ENCODE data around the gene PRRG2. TPM values are rescaled to one million over a fixed set of nuclear protein-coding genes. Genes with fewer than 3 reads are reported as not detected.

Gene PRRG2
- total RNA-seq = 2.4 and 7.1 TPM in 2 replicates

DNA sequence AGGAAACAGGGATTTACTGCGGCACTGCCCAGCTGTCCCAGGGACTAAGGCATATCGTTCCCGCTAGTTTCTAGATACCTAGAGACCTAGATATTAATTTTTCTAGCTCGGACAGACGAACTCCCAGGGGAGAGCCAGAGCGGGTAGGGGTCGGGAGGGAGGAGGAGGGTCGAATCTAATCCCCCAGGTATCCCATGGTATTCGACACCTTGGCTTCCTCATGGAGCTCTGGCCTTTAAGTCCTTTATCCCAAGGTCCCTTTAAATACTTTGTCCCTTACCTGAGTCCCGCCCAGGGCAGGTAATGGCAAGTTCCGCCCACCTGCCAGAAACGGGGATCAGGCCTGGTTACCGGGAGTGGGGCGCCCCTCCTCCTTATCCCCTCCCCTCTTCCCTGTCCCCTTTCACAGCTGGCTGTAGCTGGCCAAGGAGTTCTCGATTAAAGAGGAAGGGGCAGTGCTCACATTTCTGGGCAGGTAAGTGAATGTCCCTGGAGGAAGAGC is at the start of gene PRRG2:
TSS of gene PRRG2 (plus strand) at position 310 of the 502 bp plus-strand sequence. CDS start 1,904 bp downstream, outside the sequence.
- DNase-seq (ENCODE audit: low read depth in 2 of 2) = no peak

DNA sequence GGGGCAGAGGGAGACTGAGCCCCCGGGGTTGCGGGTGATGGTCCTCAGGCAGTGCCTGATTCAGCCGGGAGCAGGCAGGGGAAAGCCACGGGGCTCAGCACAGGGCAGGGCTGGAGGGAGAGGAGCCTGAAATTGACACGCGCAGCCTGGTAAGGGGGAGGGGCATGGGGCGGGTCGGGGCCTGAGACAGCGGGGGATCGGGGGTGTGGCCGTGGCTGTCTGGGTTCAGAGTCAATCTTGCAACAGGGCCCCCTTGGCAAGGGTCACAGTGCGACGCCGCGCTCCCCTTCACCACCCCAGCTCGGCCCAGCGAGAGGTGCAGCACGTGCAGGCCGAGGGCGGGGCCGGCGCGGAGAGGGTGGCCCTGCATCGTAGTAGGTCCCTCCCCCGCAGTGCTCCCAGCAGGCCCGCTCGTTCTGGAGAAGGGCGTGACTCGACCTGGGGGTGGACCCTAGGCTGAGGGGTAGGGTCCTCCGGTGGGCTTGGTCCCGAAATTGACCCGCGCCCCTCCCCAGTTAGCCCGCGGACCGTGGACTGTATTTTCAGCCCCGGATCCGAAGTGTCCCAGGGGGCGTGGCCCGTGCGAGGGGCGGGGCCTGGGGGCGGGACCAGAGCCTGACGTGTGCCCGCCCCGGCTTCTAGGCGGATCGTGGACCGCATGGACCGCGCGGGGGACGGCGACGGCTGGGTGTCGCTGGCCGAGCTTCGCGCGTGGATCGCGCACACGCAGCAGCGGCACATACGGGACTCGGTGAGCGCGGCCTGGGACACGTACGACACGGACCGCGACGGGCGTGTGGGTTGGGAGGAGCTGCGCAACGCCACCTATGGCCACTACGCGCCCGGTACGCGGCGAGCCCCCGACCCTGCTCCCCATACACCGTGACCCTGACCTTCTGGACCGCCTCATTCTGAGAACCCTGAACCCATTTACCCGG is 47.3 kb upstream of the PRRG2 start:
- peak in 1 of 2 donors; percentile 65 for DNase-seq (ENCODE audit: low read depth in 2 of 2)

DNA sequence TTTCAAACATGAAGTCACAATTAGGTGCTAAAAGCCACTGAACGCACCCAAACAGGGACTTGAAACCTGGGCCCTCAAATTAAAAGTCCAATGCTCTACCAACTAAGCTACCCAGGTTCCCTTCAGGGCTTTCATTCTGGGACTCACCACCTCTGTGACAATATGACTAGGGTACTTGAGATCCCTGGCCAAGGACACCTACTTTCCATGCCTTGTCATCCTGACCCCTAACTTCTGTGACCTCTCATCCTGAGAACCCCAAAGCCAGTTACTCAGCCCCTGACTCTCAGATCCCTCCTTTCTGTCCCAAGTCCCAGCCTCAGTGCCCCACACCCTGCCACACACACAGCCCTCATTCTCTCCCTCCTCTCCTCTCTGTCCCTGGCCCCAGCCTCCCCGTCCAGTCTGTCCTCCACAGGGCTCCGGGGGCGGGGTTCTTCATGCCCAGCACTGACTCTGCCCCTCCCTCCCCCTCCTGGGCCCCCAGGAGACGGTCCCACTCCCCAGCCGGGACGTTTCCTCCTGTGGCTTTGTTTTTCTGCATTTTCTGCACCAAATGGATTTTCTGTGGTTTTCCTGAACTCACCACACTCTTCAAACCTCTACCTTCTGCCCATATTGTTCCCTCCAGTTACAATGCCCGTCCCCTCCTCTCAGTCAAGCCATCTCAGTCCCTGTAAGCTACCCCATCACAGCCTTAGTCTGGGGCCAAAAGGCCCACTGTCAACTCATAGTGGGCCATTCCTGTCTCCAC is 46.3 kb upstream of the PRRG2 start:
- DNase-seq (ENCODE audit: low read depth in 2 of 2) = no peak

DNA sequence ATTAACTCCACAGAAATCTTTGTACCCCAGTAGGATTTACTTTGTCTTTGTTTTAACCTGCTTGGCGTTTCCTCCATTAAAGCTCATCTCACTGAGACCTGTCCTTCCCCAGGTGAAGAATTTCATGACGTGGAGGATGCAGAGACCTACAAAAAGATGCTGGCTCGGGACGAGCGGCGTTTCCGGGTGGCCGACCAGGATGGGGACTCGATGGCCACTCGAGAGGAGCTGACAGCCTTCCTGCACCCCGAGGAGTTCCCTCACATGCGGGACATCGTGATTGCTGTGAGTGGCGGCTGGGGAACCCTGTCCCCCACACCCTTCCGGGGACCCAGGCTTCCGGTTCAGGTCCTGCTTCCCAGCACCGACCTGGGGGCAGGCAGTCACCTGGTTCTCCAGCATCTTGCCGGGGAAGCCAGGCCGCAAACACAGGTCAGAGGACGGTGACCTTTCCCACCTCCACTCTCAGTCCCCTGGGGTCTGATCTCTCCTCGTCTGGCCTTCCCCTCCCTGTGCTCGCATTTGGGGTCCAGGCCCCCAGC is 44.1 kb upstream of the PRRG2 start:
- DNase-seq (ENCODE audit: low read depth in 2 of 2) = no peak

DNA sequence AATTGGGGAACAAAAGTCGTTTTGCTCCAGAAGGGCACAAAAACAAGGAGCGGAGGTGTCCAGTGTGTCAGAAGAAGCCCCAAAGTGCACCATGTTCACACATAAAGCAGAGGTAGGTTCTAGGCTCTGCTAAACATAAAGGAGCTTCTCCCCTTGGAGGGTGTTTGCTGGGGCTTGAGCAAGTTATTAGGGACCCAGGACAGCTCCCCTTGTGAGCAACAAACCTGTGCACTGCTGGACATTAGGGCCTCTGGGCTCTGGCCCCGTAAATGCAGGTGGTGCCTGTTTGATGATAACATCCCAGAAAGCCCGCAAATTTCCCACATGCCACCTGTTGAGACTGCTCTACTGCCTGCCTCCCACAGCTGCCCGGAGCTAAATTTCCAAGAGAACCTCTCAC is 42.5 kb upstream of the PRRG2 start:
- DNase-seq (ENCODE audit: low read depth in 2 of 2) = no peak

DNA sequence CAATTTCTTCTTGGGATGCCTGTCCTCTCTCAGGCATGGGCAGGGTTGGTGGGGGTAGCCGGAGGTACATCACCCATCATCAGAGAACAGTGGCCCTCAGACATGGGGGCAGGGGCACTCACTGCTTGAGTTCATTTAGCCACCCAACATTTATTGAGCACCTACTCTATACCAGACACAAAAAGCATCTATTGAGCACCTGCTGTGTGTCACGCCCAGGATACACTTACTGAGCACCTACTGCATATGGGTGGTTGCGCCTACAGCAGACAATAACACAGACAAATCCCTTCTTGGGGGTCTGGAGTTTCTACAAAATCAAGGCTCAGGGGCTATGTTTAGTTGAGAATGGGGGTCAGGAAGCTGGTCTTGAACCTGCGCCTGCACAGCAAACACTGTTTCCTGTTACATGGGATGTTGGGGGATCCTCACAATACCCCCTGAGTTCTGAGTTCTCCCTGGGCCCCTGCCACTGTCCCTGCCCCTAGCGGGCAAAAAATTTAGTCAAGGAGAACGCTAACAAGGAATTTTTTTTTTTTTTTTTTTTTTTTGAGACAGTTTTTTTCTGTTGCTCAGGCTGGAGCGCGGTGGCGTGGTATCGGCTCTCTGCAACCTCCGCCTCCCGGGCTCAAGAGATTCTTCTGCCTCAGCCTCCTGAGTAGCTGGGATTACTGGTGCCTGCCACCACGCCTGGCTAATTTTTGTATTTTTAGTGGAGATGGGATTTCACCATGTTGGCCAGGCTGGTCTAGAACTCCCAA is 41.7 kb upstream of the PRRG2 start:
- no peak for DNase-seq (ENCODE audit: low read depth in 2 of 2)

DNA sequence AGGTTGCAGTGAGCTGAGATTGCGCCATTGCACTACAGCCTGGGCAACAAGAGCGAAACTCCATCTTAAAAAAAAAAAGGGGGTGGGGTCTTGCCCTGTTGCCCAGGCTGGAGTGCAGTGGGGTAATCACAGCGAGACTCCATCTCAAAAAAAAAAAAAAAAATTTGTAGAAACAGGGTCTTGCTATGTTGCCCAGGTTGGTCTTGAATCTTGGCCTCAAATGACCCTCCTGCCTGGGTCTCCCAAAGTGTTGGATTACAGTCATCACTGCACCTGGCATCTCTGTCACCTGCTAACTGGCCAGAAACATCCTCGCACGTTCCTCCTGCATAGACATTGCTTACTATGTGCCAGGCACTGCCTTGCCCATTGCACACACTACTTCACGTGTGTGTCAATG is 39.2 kb upstream of the PRRG2 start:
- DNase-seq (ENCODE audit: low read depth in 2 of 2) = no peak

DNA sequence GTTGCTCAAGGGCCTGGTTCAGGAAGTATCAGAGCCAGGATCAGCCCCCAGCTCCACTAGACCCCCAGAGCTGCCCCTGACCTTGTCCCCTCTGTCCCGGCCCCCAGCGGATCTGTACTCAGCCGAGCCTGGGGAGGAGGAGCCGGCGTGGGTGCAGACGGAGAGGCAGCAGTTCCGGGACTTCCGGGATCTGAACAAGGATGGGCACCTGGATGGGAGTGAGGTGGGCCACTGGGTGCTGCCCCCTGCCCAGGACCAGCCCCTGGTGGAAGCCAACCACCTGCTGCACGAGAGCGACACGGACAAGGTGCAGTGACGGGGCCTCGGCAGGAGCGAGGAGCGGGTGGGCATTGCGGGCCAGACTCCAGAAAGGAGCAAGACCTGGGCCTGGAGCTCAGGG is 38.7 kb upstream of the PRRG2 start:
- DNase-seq (ENCODE audit: low read depth in 2 of 2) = no peak

DNA sequence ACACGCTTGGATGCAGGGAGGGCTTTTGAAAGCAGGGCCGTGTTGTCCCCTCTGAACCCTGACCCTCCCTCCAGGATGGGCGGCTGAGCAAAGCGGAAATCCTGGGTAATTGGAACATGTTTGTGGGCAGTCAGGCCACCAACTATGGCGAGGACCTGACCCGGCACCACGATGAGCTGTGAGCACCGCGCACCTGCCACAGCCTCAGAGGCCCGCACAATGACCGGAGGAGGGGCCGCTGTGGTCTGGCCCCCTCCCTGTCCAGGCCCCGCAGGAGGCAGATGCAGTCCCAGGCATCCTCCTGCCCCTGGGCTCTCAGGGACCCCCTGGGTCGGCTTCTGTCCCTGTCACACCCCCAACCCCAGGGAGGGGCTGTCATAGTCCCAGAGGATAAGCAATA is 38.1 kb upstream of the PRRG2 start:
- DNase-seq (ENCODE audit: low read depth in 2 of 2) = no peak

DNA sequence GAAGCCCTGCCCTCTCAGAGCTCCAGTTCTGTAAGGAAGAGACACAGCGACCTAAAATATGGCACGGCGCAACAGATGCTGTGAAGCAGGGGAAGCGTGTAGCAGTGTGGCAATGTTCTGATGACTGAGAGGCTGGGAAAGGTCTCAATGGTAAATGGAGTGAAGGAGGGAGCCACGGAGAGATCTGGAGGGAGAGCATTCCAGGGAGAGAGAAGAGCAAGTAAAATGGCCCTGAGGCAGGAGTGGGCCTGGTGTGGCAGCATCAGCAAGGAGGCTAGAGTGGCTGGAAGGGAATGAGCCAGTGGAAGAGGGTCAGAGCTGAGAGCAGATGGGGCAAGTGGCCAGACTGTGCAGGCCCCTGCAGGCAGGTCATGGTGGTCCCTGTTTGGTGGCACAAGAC is 37.0 kb upstream of the PRRG2 start:
- DNase-seq (ENCODE audit: low read depth in 2 of 2) = no peak

DNA sequence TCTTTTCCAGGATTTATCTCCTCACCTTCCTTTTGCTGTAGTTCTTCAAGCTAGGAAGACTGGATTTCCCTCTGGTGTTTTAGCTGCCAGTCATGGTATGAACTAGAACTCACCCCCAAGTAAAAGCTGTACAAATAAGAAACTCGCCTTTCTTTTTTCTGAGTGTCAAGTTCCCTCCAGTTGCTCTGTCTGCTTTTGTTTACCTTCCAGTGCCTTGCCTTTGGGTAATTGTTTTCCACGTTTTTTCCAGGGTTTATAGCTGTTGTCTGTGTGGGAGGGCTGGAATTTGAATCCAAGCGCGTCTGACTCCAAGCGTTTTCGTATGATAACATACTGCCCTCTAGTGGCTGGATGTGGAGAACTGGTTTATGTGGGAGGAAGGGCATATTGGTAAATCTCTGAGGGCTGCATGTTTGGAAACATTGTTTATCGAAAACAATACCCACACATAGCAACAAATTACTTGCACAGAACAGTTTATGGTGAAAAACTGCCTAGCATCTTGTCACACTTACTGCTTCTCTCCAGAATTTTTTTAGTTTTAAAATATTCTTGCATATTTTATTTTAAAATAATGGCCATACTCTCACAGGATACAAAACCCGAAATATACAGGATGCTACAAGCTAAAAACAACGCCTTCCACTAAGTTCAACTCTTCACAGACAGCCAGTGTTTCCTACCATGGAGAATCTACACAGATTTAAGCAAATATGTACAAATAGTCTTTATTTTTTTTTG is 34.1 kb upstream of the PRRG2 start:
- DNase-seq (ENCODE audit: low read depth in 2 of 2) = peak; percentile 83 to 87

DNA sequence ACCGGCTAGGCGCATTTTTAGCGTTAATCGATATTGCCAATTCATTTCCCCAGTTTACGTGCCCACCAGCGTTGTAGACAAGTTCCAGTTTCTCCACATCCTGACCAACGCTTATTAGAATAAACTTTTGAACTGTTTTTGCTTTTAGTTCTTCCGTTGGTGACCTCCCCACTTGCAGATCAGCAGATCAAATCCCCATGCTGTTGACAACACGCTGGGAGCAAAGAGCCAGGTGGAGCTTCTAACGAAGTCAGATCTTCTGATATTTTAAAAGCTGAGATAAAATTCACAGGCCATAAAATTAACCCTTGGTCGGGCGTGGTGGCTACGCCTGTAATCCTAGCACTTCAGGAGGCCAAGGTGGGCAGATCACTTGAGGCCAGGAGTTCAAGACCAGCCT is 32.1 kb upstream of the PRRG2 start:
- DNase-seq (ENCODE audit: low read depth in 2 of 2) = no peak

DNA sequence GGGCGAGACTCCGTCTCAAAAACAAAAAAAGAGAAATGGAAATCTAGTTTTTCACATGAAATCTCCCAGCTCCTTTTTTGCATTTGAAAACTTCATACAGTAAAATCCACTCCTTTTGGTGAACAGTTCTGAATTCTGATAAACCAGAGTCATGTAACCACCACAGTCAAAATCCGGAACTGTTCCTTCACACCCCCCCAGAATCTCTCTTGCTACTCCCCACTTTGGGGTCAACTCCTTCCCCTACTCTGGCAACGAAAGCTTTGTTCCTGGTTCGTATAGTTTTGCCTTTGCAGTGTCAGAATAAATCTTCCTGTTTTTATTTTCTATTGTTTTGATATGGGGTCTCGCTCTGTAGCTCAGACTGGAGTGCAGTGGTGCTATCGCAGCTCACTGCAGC is 29.6 kb upstream of the PRRG2 start:
- no peak for DNase-seq (ENCODE audit: low read depth in 2 of 2)

DNA sequence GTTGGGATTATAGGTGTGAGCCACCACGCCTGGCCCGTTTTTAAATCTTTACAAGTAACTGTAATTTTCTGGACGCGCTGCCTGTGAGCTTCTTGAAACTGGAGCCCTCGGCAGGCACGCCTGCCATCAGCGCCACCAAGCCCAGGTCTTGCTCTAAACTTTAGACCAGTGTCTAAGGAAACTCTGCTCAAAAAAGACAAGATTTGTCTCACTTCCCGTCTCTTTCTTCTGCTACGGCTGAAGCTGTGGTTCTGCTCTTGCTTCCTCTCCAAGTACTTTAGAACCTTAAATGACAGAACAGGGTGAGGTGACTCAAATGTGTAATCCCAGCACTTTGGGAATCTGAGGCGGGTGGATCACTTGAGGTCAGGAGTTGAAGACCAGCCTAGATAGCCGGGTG is 28.4 kb upstream of the PRRG2 start:
- DNase-seq (ENCODE audit: low read depth in 2 of 2) = no peak

DNA sequence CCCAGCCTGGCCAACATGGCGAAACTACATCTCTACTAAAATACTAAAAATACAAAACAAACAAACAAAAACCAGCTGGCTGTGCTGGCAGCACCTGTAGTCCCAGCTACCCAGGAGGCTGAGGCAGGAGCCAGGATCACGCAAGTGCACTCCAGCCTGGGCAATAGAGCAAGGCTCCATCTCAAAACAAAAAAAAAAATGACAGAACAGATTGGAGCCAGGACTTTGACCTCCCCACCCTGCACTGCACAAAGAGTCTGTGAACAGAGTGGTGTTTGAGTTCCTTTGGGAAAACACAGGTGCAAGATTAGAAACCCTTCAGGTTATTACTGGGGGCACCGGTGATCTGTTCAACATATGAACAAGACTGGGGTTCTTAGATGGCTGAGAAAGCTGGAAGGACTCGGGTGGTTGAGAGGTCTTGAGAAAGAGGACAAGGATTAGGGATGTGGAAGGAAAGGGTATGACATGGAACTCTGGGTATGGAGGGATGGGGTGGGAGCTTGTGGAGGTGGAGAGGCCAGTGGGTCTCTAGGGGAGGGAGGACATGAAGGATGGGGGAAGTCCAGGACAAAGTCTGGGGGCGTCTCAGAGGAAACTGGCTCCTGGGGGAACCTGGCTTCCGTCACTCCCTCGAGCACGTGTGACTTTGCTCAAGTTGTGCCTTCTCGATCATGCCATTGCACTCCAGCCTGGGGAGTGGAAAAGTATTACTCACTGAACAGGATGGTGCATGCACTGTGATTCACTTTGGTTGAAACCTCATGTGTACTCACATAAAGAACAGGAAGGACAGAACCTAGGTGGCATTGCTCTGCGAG is 27.5 kb upstream of the PRRG2 start:
- peak; percentile 57 to 80 for DNase-seq (ENCODE audit: low read depth in 2 of 2)

DNA sequence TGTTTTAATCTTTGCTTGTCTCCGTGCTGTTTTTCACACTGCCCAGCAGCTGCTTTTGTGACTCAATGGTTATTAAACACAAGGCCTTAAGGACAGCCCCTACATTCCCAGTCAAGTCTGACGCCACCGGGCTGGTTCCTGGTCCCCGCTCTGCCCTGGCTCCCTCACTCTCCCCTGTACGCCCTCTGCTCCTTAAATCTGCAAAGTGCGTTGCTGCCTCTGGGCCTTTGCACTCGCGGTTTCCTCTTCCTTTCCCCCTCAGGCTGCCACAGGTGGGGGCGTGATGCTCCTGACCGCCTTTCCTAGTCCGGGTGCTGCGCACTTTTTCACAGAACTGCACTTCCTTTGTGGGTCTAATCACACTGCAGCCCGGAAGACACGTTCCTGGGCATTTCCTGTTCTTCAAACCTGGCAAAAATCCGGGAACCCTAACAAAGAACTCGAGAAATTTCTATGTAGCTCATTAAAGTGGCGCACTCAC is 26.4 kb upstream of the PRRG2 start:
- peak; percentile 65 to 92 for DNase-seq (ENCODE audit: low read depth in 2 of 2)

DNA sequence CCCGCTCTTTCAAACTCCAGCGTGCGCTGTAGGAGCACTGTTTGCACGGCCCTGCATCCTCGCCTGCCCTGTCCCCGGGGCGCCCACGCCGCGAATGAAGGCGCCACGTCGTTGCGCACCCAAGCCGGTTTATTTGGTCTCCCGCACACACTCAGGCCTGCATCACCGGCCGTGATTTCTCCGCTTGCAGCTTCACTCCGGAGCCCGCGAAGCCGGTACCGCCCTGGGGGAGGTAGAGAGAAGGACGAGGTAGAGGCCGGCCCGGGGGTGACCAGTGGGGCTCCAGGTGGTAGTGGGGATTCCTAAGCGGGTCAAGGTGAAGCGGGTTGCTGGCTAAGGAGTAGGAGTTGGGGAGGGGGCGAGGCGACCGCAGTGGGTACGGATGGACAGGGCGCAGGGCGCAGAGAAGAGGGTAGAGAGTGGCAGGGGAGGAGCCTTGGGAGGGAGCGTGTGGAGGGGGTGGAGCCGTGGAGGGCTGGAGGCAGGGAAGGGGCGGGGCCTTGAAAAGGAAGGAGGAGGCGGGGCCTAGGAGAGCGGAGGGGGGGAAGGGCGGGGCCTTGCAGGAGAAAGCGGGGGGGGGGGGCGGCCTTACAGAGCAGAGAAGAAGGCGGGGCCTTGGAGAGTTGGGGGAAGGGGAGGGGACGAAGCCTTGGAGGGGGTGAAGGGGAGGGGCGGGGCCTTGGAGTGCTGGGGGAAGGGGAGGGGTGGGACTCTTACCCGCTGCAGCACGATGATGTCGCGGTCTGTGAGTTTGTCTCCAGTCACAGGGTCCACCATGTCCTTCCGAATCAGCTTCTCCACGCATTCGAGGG is 25.3 kb upstream of the PRRG2 start:
- DNase-seq (ENCODE audit: low read depth in 2 of 2) = peak in 1 of 2 donors; percentile 26
